ENCODE results near the gene CX3CL1. TPM values are rescaled to one million over a fixed set of nuclear protein-coding genes. Genes with fewer than 3 reads are reported as not detected.

CX3CL1 gene
- total and polyA plus RNA-seq, 10 of the 15 experiments (the other 5 are each of a cell fraction or from before 2014, with no cell fraction given) = 0.03 to 1.2 (median 0.46) TPM

GRCh38 chr16:57335366-57335765 is 36.9 kb upstream of the CX3CL1 start:
- 87% methylated on average over 4 of the region's 4 CpGs for WGBS (ENCODE audit: insufficient coverage, insufficient replicate concordance, low lambda C conversion rate, missing lambda C conversion rate)
- ChIA-PET RAD21 (ENCODE audit: unreplicated experiment) (interaction anchor here (1.0 kb wide), 1 partner anchor 9 kb away, joined by 3 read pairs; no protein-coding TSS in a partner anchor), CTCF (interaction anchor here (0.8 to 1.3 kb wide), 3 partner anchors 25 to 83 kb away, joined by 3 to 6 read pairs (median 3); no protein-coding TSS in a partner anchor), POLR2A (interaction anchor here (0.6 kb wide), 1 partner anchor 56 kb away, joined by 3 read pairs; no protein-coding TSS in a partner anchor), SMC1A (ENCODE audit: uncharacterized antibody, unreplicated experiment) (interaction anchor here (1.1 to 2.2 kb wide), 2 partner anchors 14 to 21 kb away, joined by 3 to 6 read pairs; no protein-coding TSS in a partner anchor)
- Histone ChIP-seq H3K9ac (ENCODE audit: control insufficient read depth, insufficient read depth, low read length) (no peak overlapping the region), H3K27ac (ENCODE audit: control insufficient read depth, insufficient read depth) (no peak overlapping the region), H3K4me3 (no peak overlapping the region), H2AFZ (ENCODE audit: control insufficient read depth, low read depth, low read length) (no peak overlapping the region), H4K20me1 (ENCODE audit: control insufficient read depth, insufficient read depth) (no peaks in the 10 kb centered on the region), H3K79me2 (ENCODE audit: control insufficient read depth, insufficient read depth, low read length) (no peaks in the 10 kb centered on the region), H3K4me1 (ENCODE audit: control insufficient read depth, insufficient read depth, low read length) (peaks cover 11% of the 10 kb centered on the region), H3K4me2 (ENCODE audit: control insufficient read depth, insufficient read depth) (no peak overlapping the region), H3K9me3 (replicated peaks; ENCODE audit: control insufficient read depth, insufficient read depth, low read length) (peaks cover 13% of the 10 kb centered on the region; the same call in 2 of the 3 replicates), H3K27me3 (replicated peaks in 1 of 2; ENCODE audit: control insufficient read depth in 2 of 2, insufficient read depth in 2 of 2, low read length in 1 of 2) (no peaks in the 10 kb centered on the region), H3K36me3 (ENCODE audit: control insufficient read depth in 2 of 2, insufficient read depth in 2 of 2, low read length in 1 of 2) (no peaks in the 10 kb centered on the region)
- TF ChIP-seq MTA2 (IDR thresholded peaks at IDR 0.05; ENCODE audit: low read depth) = no peak
- FAIRE-seq = no peak
- intact Hi-C loops (cut with micrococcal nuclease; ENCODE audit: unreplicated experiment) = no loop called here
- DNase-seq (ENCODE audit: low read depth, low spot score) = no peak
- BruUV-seq (replicated peaks) = no TSS peak
- in situ Hi-C loops (cut with MboI) = no loop called here
- no peak for ATAC-seq

GRCh38 chr16:57341062-57341440 is 31.2 kb upstream of the CX3CL1 start:
- intact Hi-C loops (cut with micrococcal nuclease; ENCODE audit: unreplicated experiment) (loop anchor here (1.0 to 10.0 kb wide), 3 partner anchors 17 to 264 kb away; partner anchors contain the start of gene CCL22), in situ Hi-C loops (cut with MboI) (no loop called here)
- WGBS (ENCODE audit: insufficient coverage, insufficient replicate concordance, low lambda C conversion rate, missing lambda C conversion rate) = under 1% methylated on average over 6 of the region's 6 CpGs
- H3K9me3 ChIP-seq (replicated peaks; ENCODE audit: control insufficient read depth, insufficient read depth, low read length) = peaks cover 7% of the 10 kb centered on the region; the same call in 1 of the 3 replicates
- ChIA-PET CTCF (interaction anchor here (1.0 to 10.7 kb wide), 6 partner anchors 11 to 77 kb away, joined by 3 to 95 read pairs (median 10); no protein-coding TSS in a partner anchor), POLR2A (interaction anchor here (0.6 to 3.4 kb wide), 5 partner anchors 8 to 38 kb away, joined by 4 to 15 read pairs (median 5); partner anchors contain the start of gene CX3CL1), SMC1A (ENCODE audit: uncharacterized antibody, unreplicated experiment) (interaction anchor here (1.0 to 5.5 kb wide), 10 partner anchors 17 to 108 kb away, joined by 3 to 70 read pairs (median 5); partner anchors contain the start of genes CCL17 and CCL22), RAD21 (ENCODE audit: unreplicated experiment) (interaction anchor here (0.6 to 6.8 kb wide), 7 partner anchors 8 to 77 kb away, joined by 3 to 62 read pairs (median 5); no protein-coding TSS in a partner anchor)
- H3K27me3 ChIP-seq (replicated peaks in 1 of 2; ENCODE audit: control insufficient read depth in 2 of 2, insufficient read depth in 2 of 2, low read length in 1 of 2) = no peaks in the 10 kb centered on the region
- DNase-seq (ENCODE audit: low read depth, low spot score) (peak; percentile 40), ATAC-seq (peak; percentile 62), FAIRE-seq (peak; percentile 86)
- peak overlapping the region; percentile 34 for H3K27ac ChIP-seq (ENCODE audit: control insufficient read depth, insufficient read depth)
- no peak overlapping the region for H3K4me3 ChIP-seq
- BruUV-seq (replicated peaks) = no TSS peak
- no peaks in the 10 kb centered on the region for H3K79me2 ChIP-seq (ENCODE audit: control insufficient read depth, insufficient read depth, low read length)
- H3K4me2 ChIP-seq (ENCODE audit: control insufficient read depth, insufficient read depth) = peak overlapping the region; percentile 68
- peak overlapping the region; percentile 10; the same call in 1 of the 2 replicates for H3K9ac ChIP-seq (ENCODE audit: control insufficient read depth, insufficient read depth, low read length)
- H2AFZ ChIP-seq (ENCODE audit: control insufficient read depth, low read depth, low read length) = no peak overlapping the region
- no peaks in the 10 kb centered on the region for H4K20me1 ChIP-seq (ENCODE audit: control insufficient read depth, insufficient read depth)
- no peaks in the 10 kb centered on the region for H3K36me3 ChIP-seq (ENCODE audit: control insufficient read depth in 2 of 2, insufficient read depth in 2 of 2, low read length in 1 of 2)
- peaks cover 44% of the 10 kb centered on the region for H3K4me1 ChIP-seq (ENCODE audit: control insufficient read depth, insufficient read depth, low read length)
- TF ChIP-seq IKZF1 (conservative IDR thresholded peaks at IDR 0.05) (peak; percentile 98), CBFB (IDR thresholded peaks at IDR 0.05; ENCODE audit: low read depth) (peak; percentile 75), RELB (IDR thresholded peaks at IDR 0.05; ENCODE audit: low read depth) (peak; percentile 92), CREM (IDR thresholded peaks at IDR 0.05; ENCODE audit: low read depth) (peak; percentile 81; the same call in 1 of the 2 replicates), LARP7 (IDR thresholded peaks at IDR 0.05) (0 out of 2 replicates have a peak, but pooled peaks have one; percentile 12), CBX5 (IDR thresholded peaks at IDR 0.05; ENCODE audit: low read depth) (0 out of 2 replicates have a peak, but pooled peaks have one; percentile 35), MEF2B (IDR thresholded peaks at IDR 0.05; ENCODE audit: partially characterized antibody, poor library complexity, severe bottlenecking) (peak; percentile 69), PAX8 (IDR thresholded peaks at IDR 0.05) (no peak), E2F8 (IDR thresholded peaks at IDR 0.05; ENCODE audit: low read depth, partially characterized antibody) (no peak), ZSCAN29 (IDR thresholded peaks at IDR 0.05) (no peak), BMI1 (IDR thresholded peaks at IDR 0.05; ENCODE audit: borderline replicate concordance) (peak; percentile 40; the same call in 1 of the 2 replicates)
